Aorta (tissue), 5 donors: ENCODE results near the gene FLRT3. TPM values are rescaled to one million over a fixed set of nuclear protein-coding genes. Genes with fewer than 3 reads are reported as not detected.

Source experiments
- ATAC-seq: fragments of 200-7000 bp; cut with Tn5 transposase; one replicate; pipeline ENCODE4 v1.9.1; 2022; ENCODE audit warnings: moderate library complexity; ENCODE audit not compliant: low FRiP score
- DNase-seq, 2 donors: peaks; one replicate each; pipeline ENCODE4 v3.0.0-alpha.2; 2020
- H3K27ac ChIP-seq, 2 donors: one replicate each; pipeline ENCODE4 v1.5.1; 2013; ENCODE audit warnings: low read length in 2 of 2, mild to moderate bottlenecking in 2 of 2, moderate library complexity in 2 of 2, control low read depth in 1 of 2, inconsistent platforms in 1 of 2, low read depth in 1 of 2
- H3K27me3 ChIP-seq, 2 donors: one replicate each; pipeline ENCODE4 v1.6.1; 2013; ENCODE audit warnings: control low read depth in 1 of 2, low read length in 1 of 2, mild to moderate bottlenecking in 1 of 2, moderate library complexity in 1 of 2; ENCODE audit not compliant: insufficient read depth in 2 of 2, control insufficient read depth in 1 of 2
- H3K36me3 ChIP-seq, 2 donors: one replicate each; pipeline ENCODE4 v1.6.1; 2013; ENCODE audit warnings: control low read depth in 1 of 2, low read length in 1 of 2, mild to moderate bottlenecking in 1 of 2; ENCODE audit not compliant: insufficient read depth in 2 of 2, control insufficient read depth in 1 of 2
- H3K4me1 ChIP-seq, 2 donors: one replicate each; pipeline ENCODE4 v1.6.1; 2013; ENCODE audit warnings: low read length in 2 of 2, control low read depth in 1 of 2, mild to moderate bottlenecking in 1 of 2, moderate library complexity in 1 of 2; ENCODE audit not compliant: insufficient read depth in 2 of 2, control insufficient read depth in 1 of 2
- H3K4me3 ChIP-seq, 2 donors: one replicate each; pipeline ENCODE4 v1.5.1; 2013; ENCODE audit warnings: low read length in 2 of 2, control low read depth in 1 of 2, mild to moderate bottlenecking in 1 of 2
- H3K9me3 ChIP-seq: one replicate; pipeline ENCODE4 v1.6.1; 2013; ENCODE audit warnings: mild to moderate bottlenecking, low read length; ENCODE audit not compliant: control insufficient read depth
- WGBS, 2 donors: extraction: QIAGEN DNeasy Blood & Tissue Kit; methylation state at CpG; one replicate each; pipeline ENCODE4 v1.1.7; 2013; 5-methylcytosine and 5-hydroxymethylcytosine counted together
- intact Hi-C, 2 donors: fragments of 100-400 bp; cut with DNase I; formaldehyde crosslinking; loops; one replicate each; pipeline versions ENCODE4 v1.14.2 to v1.15.0; 2022
- polyA plus RNA-seq, 2 donors: library from polyadenylated mRNA; stranded (reverse); fragments of 200-250 nt; gene quantifications; one replicate each; pipeline ENCODE4 v1.2.3, GENCODE V29; 2013
- total RNA-seq, 2 donors: library from RNA; stranded (reverse); fragmentation: NEBNext Ultra II Directional; extraction: Animal tissue kit (Norgen Biotek cat#: 25700); gene quantifications; one replicate each; pipeline ENCODE4 v1.2.1, GENCODE V29; 2021
- donor health status: healthy with polysubstance abuse.
- donor health status: Bipolar disorder and iron deficiency.
- donor health status: DM: no; HTN: no; CAD: no.
- donor health status: DM: no; HTN: no; CAD: no.
- donor health status: DM: yes; HTN: yes; CAD: no.

FLRT3 gene
- total and polyA plus RNA-seq, 4 donors = 0.23 to 2.4 (median 0.62) TPM

- Histone ChIP-seq H3K27ac (no peak overlapping the region), H3K9me3 (no peaks in the 10 kb centered on the region), H3K4me3 (no peak overlapping the region), H3K4me1 (no peaks in the 10 kb centered on the region), H3K27me3 (no peaks in the 10 kb centered on the region), H3K36me3 (no peaks in the 10 kb centered on the region)
- DNase-seq = no peak
- intact Hi-C loops = no loop called here
- WGBS, 2 donors = 81 to 83% methylated on average over 4 of the region's 4 CpGs
- ATAC-seq = no peak
Observed at GRCh38 chr20:14282140-14282539, 55.3 kb downstream of the FLRT3 start.
